Natural killer cell (primary cell): Measurements from ENCODE around the gene GRHL3. TPM values are rescaled to one million over a fixed set of nuclear protein-coding genes. Genes with fewer than 3 reads are reported as not detected.

Experiments used
- ATAC-seq, 3 donors: fragments of 150-1000 bp in 2 of 3; fragments of 200-7000 bp in 1 of 3; cut with Tn5 transposase; 1 replicate in 1 of 3; 2 replicates in 2 of 3; pipeline ENCODE4 v1.10.0; 2021; ENCODE audit warnings: mild to moderate bottlenecking in 2 of 3, moderate library complexity in 2 of 3
- DNase-seq, 2 donors: peaks; one replicate each; pipeline versions ENCODE4 v3.0.0 to v3.0.0-alpha.2; 2013 to 2021; ENCODE audit warnings: mixed read lengths in 1 of 2
- H3K27ac ChIP-seq: one replicate; pipeline ENCODE4 v1.5.1; 2013; ENCODE audit warnings: mild to moderate bottlenecking, low read length
- H3K27me3 ChIP-seq: one replicate; pipeline ENCODE4 v1.6.1; 2013; ENCODE audit warnings: low read length; ENCODE audit not compliant: control insufficient read depth, insufficient read depth
- H3K36me3 ChIP-seq: one replicate; pipeline ENCODE4 v1.6.1; 2013; ENCODE audit warnings: low read length; ENCODE audit not compliant: control insufficient read depth, insufficient read depth
- H3K4me1 ChIP-seq: one replicate; pipeline ENCODE4 v1.6.1; 2013; ENCODE audit warnings: low read length; ENCODE audit not compliant: control insufficient read depth, insufficient read depth
- H3K4me3 ChIP-seq: one replicate; pipeline ENCODE4 v1.5.1; 2013; ENCODE audit warnings: low read length
- H3K9me3 ChIP-seq: one replicate; pipeline ENCODE4 v1.6.1; 2013; ENCODE audit warnings: low read length; ENCODE audit not compliant: control insufficient read depth, insufficient read depth
- H3K27ac Mint-ChIP-seq, 2 donors: one replicate each; pipeline ENCODE4 v1.8.0; 2022; ENCODE audit warnings: mild to moderate bottlenecking in 2 of 2, mixed read lengths in 2 of 2, moderate library complexity in 1 of 2
- H3K27me3 Mint-ChIP-seq, 2 donors: one replicate each; pipeline ENCODE4 v1.8.0; 2022; ENCODE audit warnings: low read depth in 2 of 2, mixed read lengths in 2 of 2
- H3K36me3 Mint-ChIP-seq: one replicate; pipeline ENCODE4 v1.8.0; 2022; ENCODE audit warnings: mixed read lengths
- H3K4me1 Mint-ChIP-seq, 2 donors: one replicate each; pipeline ENCODE4 v1.8.0; 2022; ENCODE audit warnings: mixed read lengths in 2 of 2
- H3K4me3 Mint-ChIP-seq: one replicate; pipeline ENCODE4 v1.8.0; 2022; ENCODE audit warnings: mild to moderate bottlenecking, moderate library complexity, mixed read lengths
- H3K9me3 Mint-ChIP-seq, 2 donors: one replicate each; pipeline ENCODE4 v1.8.0; 2022; ENCODE audit warnings: mixed read lengths in 2 of 2
- WGBS: methylation state at CpG from one replicate; pipeline ENCODE4 v1.1.7; 2013; ENCODE audit warnings: missing lambda C conversion rate; ENCODE audit not compliant: insufficient coverage; 5-methylcytosine and 5-hydroxymethylcytosine counted together
- intact Hi-C: fragments of 100-400 bp; cut with micrococcal nuclease; formaldehyde crosslinking; loops from one replicate; pipeline ENCODE4 v1.14.2; 2022
- total RNA-seq, 4 donors: library from RNA; stranded (reverse); fragments of 120-200 nt in 1 of 4; gene quantifications; one replicate each; pipeline versions ENCODE4 v1.2.3 to v1.2.4, GENCODE V29; 2013 to 2022
- TF ChIP-seq, protein P1 (sequence below): fragments of 200-600 bp; IDR thresholded peaks from one replicate; pipeline ENCODE4 v1.8.0; 2022; ENCODE audit warnings: antibody characterized with exemption

GRHL3 gene
- total RNA-seq, 3 donors from 2014 or later (not counting 1 experiment from before 2014, with no cell fraction given), result not detected

DNA sequence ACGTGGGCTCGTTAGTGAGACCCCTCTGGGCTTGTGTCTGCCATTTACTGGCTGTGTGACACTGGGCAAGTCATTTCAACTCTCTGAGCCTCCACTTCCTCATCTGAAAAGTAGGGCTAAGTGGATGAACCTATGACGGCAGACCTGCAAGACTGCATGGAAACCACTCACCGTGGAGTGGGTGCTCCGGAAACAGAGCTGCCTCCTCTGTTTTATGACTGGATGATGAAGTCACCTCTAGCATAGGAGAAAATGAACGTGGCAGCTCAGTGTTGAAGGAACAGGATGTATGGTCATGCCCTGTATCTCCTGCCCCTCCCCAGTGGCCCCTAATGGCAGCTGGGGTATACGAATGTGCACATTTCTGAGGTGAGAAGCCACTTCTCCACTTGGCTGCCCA, 53.9 kb downstream of the GRHL3 start:
- peaks cover 4% of the 10 kb centered on the region for H3K4me1 ChIP-seq
- Mint-ChIP-seq H3K27ac (no peak overlapping the region), H3K27me3 (peaks cover 4 to 16% of the 10 kb centered on the region in 2 donors), H3K4me3 (no peak overlapping the region), H3K9me3 (no peaks in the 10 kb centered on the region), H3K36me3 (no peaks in the 10 kb centered on the region), H3K4me1 (no peaks in the 10 kb centered on the region)
- TF ChIP-seq, protein P1, sequence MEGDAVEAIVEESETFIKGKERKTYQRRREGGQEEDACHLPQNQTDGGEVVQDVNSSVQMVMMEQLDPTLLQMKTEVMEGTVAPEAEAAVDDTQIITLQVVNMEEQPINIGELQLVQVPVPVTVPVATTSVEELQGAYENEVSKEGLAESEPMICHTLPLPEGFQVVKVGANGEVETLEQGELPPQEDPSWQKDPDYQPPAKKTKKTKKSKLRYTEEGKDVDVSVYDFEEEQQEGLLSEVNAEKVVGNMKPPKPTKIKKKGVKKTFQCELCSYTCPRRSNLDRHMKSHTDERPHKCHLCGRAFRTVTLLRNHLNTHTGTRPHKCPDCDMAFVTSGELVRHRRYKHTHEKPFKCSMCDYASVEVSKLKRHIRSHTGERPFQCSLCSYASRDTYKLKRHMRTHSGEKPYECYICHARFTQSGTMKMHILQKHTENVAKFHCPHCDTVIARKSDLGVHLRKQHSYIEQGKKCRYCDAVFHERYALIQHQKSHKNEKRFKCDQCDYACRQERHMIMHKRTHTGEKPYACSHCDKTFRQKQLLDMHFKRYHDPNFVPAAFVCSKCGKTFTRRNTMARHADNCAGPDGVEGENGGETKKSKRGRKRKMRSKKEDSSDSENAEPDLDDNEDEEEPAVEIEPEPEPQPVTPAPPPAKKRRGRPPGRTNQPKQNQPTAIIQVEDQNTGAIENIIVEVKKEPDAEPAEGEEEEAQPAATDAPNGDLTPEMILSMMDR, result no peak
- H3K4me3 ChIP-seq, result no peak overlapping the region
- WGBS, result 49% methylated on average over 7 of the region's 7 CpGs
- H3K27ac ChIP-seq, result peak overlapping the region; percentile 63
- H3K9me3 ChIP-seq, result no peaks in the 10 kb centered on the region
- H3K27me3 ChIP-seq, result no peaks in the 10 kb centered on the region
- intact Hi-C loops, result no loop called here
- DNase-seq (no peak), ATAC-seq (no peak)
- no peaks in the 10 kb centered on the region for H3K36me3 ChIP-seq

- Histone ChIP-seq H3K27ac (peak overlapping the region; percentile 61), H3K36me3 (no peaks in the 10 kb centered on the region), H3K9me3 (no peaks in the 10 kb centered on the region), H3K27me3 (no peaks in the 10 kb centered on the region), H3K4me3 (no peak overlapping the region), H3K4me1 (peaks cover 4% of the 10 kb centered on the region)
- peaks cover 4 to 16% of the 10 kb centered on the region in 2 donors for H3K27me3 Mint-ChIP-seq
- no peaks in the 10 kb centered on the region for H3K4me1 Mint-ChIP-seq
- no peaks in the 10 kb centered on the region for H3K9me3 Mint-ChIP-seq
- no peak for DNase-seq
- no peaks in the 10 kb centered on the region for H3K36me3 Mint-ChIP-seq
- H3K27ac Mint-ChIP-seq, result no peak overlapping the region
- 94% methylated on average over 8 of the region's 8 CpGs for WGBS
- H3K4me3 Mint-ChIP-seq, result no peak overlapping the region
- no peak for ATAC-seq
- TF ChIP-seq, protein P1, result no peak
- intact Hi-C loops, result no loop called here
These were observed 54.6 kb downstream of the GRHL3 start for GRCh38 chr1:24373710-24374109.

DNA sequence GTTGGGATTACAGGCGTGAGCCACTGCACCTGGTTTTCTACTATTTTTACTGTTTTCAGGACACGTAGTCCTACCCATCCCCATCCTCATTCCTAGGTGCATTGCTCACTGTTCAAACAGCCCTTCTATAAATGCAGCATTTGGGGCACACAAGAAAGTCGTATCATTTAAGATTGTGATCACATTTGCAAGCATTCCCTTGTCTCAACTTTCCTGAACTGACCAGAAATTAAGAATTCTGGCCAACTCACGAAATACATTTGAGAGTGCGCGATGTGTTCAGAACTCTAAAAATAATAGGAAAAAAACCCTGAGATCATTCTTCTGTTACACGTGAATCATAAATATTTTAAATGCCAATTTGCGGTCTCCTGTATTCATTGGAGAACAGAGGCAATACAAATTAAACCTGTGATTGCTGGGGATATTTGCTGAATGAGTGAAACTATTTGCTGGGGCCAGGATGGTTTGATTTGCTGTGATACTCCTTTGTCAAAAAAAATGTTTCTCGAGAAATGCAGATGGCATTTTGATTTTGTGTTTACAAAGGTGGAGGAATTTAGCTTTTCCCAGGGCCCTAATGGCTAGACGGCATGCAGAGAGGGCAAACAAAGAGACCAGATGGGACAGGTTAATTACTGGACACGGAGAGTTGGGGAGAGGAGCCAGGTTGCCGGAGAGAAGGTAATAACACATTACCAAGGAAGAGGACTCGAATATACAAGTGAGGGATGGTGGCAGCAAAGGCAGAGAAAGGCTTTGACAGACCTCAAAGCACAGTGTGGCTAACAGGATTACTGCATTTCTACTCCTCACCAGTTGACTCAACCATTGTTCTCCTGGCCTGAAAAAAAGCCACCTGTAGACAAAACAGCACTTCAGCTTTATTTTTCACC, 56.0 kb downstream of the GRHL3 start:
- no peak overlapping the region for H3K4me3 ChIP-seq
- H3K27me3 ChIP-seq, result no peaks in the 10 kb centered on the region
- no peak overlapping the region for H3K4me3 Mint-ChIP-seq
- no peaks in the 10 kb centered on the region for H3K9me3 ChIP-seq
- peaks cover 4 to 16% of the 10 kb centered on the region in 2 donors for H3K27me3 Mint-ChIP-seq
- H3K4me1 ChIP-seq, result peaks cover 4% of the 10 kb centered on the region
- ATAC-seq (no peak), DNase-seq (no peak)
- intact Hi-C loops, result no loop called here
- H3K27ac Mint-ChIP-seq, result no peak overlapping the region
- H3K36me3 ChIP-seq, result no peaks in the 10 kb centered on the region
- WGBS, result 91% methylated on average over 13 of the region's 13 CpGs
- H3K27ac ChIP-seq, result no peak overlapping the region
- H3K4me1 Mint-ChIP-seq, result no peaks in the 10 kb centered on the region
- TF ChIP-seq, protein P1, result no peak
- no peaks in the 10 kb centered on the region for H3K36me3 Mint-ChIP-seq
- no peaks in the 10 kb centered on the region for H3K9me3 Mint-ChIP-seq
